ENCODE data around the gene RRH.
"Not testable (repeated sequence)": the region's sequence is repeated elsewhere in the genome, so short reads cannot be mapped to it uniquely, and the experiment has no call there.

The RRH gene, protein sequence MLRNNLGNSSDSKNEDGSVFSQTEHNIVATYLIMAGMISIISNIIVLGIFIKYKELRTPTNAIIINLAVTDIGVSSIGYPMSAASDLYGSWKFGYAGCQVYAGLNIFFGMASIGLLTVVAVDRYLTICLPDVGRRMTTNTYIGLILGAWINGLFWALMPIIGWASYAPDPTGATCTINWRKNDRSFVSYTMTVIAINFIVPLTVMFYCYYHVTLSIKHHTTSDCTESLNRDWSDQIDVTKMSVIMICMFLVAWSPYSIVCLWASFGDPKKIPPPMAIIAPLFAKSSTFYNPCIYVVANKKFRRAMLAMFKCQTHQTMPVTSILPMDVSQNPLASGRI

GRCh38 chr4:109827672-109828071, at the start of gene RRH:
RRH (plus strand) TSS chr4:109827972; CDS start chr4:109828028, 56 bp downstream.
- DNase-seq (ENCODE audit: low read depth), result no peak

DNA sequence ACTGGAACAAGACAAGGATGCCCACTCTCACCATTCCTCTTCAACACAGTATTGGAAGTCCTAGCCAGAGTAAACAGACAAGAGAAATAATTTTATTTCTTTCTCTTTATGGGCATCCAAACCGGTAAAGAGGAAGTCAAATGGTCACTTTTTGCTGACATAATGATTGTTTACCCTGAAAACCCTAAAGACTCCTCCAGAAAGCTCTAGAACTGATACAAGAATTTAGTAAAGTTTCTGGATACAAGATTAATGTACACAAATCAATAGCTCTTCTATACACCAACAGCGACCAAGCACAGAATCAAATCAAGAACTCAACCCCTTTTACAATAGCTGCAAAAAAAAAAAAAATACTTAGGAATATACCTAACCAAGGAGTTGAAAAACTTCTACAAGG, 45.7 kb upstream of the RRH start:
- not testable (repeated sequence) for DNase-seq (ENCODE audit: low read depth)

DNA sequence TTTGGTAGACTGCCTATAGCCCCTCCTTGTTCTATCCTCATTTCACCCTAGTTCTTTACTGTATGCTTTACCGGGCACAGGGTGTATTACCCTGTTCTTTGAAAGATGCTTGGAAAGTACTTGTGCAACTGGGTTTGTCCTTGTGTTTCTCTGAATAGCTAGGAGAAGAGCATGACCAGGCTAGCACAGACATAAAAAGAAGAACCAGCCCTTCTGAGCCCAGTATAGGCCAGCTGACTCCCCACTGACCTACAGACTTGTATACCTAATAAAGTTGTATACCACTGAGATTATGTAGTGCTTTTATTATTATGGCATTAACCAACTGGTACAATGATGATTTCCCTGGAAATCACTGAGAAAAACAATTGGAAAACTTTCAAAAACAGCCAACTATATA, 40.9 kb upstream of the RRH start:
- no peak for DNase-seq (ENCODE audit: low read depth)

DNA sequence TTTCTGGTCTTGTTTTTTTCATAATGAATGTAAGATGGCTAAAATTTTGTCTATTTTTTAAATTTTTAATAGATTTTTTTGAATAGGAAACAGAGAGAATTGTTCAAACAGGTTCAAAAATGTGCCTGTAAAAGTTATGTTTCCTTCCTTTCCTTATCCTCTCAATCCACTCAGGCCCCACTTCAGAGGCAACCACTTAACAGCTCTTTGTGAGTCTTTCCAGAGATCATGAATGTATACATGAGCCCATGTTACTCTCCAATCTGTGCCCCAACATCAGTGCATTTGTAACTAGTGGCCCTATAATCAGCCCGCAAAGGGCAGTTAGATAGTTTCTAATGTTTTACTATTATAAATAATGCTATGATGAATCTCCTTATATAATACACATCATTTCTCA, 40.0 kb upstream of the RRH start:
- DNase-seq (ENCODE audit: low read depth), result no peak

DNA sequence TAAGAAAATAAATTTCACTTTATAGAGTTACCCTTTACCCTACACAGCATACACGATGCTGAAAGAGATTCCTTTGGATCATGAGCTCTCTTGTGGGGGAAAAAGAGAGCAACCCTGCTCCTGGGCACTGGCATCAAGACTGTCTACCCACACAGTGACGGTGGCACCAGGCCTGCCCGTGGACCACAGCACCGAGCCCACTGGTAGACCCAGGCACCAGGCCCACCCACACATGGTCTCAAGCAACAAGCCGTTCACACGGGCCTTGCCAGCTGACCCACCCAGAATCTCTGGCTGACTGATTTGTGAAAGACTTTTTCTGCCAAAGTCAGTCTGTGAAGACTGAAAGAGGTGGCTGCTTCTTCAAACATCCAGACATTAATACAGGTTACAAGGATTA, 32.7 kb upstream of the RRH start:
- no peak for DNase-seq (ENCODE audit: low read depth)

DNA sequence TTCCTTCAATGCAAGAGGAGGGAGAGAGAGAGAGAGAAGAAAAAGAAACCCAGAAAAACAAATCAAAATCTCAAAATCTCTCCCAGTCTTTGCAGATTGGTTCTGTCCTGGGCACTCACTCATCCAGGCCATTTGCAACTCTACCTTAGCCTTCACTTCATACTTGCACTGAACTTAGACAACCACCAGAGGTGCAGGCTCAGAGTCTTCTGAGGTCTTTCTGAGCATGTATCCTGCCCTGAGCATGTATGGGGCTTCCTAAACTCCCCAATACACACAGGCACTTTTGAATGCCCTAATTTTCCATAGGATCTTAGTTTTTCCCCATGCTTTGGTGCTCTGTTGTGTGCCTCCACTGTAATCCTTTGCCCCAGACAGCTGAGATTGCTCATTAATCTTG, 28.9 kb upstream of the RRH start:
- no peak for DNase-seq (ENCODE audit: low read depth)

GRCh38 chr4:109801099-109801789, 26.5 kb upstream of the RRH start:
- peak; percentile 10 for DNase-seq (ENCODE audit: low read depth)

- DNase-seq (ENCODE audit: low read depth), result peak; percentile 88
Measured at GRCh38 chr4:109801895-109802319, 25.9 kb upstream of the RRH start, which contains the start of gene CFI. CFI (minus strand) TSS chr4:109801999; CDS start chr4:109801971, 28 bp downstream.

- peak; percentile 59 for DNase-seq (ENCODE audit: low read depth)
Measured at GRCh38 chr4:109803924-109804571, 23.7 kb upstream of the RRH start.

GRCh38 chr4:109809655-109810054, 18.1 kb upstream of the RRH start:
- DNase-seq (ENCODE audit: low read depth), result no peak

DNA sequence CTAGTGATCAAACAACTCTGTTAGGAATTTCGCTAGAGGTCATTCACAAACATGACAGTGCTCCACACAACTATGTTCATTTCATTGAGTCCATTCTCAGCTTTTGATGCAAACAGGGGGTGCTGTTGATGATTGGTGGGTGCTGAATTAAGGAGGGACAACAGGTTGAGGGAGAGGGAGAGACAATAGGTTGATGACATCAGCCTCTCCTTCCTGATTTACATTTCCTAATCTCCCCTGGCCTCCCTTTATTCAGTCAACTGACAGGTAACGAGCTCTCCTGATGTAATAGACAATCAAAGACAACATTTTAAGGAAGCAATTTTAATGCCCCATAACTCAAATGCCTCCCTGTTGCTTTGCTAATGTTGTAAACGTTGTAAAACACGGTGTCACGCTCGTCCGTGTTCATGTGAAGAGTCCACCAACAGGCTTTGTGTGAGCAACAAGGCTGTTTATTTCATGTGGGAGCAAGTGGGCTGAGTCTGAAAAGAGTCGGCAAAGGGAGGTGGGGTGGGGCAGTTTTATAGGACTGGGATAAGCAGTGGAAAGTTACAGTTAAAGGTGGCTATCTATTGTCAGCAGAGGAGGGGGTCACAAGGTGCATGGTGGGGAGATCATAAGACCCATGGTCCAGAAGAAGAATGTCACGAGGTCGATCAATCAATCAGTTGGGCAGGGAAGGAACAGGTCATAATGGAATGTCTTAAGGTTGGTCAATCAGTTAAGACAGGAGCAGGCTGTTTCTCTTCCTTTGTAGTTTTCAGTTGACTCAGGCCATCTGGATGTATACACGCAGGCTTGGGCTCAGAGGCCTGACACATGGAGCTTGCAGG, 17.0 kb upstream of the RRH start:
- no peak for DNase-seq (ENCODE audit: low read depth)

- peak; percentile 13 for DNase-seq (ENCODE audit: low read depth)
Measured at GRCh38 chr4:109811707-109812106, 16.1 kb upstream of the RRH start.

DNA sequence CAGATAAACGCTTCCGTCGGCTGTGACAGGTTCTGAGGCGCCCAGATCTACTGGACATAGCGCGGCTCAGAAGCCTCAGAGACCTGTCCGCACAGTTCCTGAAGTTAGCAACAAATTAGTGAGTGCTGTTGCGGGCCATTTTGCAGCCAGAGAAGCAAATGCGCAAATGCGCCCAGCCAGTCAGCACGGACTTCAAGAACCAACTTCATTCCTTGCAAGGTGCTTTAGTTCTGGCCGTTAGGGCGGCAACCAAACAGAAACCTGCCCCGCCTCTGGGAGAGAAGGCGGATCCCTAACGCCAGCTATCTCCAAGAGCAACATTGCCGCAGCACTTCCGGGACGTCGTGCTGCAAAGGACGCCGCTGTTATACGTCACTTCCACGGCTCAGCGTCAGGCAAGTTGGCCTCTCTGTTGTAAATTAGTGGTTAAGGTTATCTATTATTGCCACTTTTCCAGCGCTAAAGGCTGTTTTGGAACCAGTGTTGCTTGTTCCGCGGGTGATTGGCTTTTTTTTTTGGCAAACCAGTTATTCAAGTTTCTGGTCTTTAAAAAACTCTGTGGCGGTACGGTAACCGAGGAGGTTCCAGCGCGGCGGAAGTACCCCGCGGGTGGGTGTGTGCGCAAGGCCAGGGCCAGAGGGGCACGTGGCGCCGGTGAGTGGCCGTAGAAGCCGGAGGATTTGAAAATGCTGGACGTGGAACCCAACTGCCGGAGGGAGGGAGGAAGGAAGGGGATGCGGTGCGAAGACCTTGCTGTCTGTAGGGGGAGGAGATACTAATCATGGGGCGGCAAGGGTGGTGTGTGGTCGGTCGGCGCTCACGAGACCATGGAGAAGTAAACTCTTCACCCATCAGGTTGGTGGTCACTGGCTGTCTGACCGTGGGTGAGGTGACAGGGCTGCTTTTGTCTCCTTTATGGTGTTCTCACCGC, 12.4 kb upstream of the RRH start, which contains the start of gene GAR1:
Gene GAR1 (plus strand): TSS at position 612 of the 931 bp plus-strand sequence. CDS start 403 bp downstream, outside the sequence.
- DNase-seq (ENCODE audit: low read depth), result peak; percentile 95

GRCh38 chr4:109816082-109816442, 11.7 kb upstream of the RRH start:
- no peak for DNase-seq (ENCODE audit: low read depth)

GRCh38 chr4:109816894-109817293, 10.9 kb upstream of the RRH start:
- no peak for DNase-seq (ENCODE audit: low read depth)

- no peak for DNase-seq (ENCODE audit: low read depth)
Measured at GRCh38 chr4:109818268-109818667, 9.5 kb upstream of the RRH start.

- DNase-seq (ENCODE audit: low read depth), result no peak
Measured at GRCh38 chr4:109820563-109820962, 7.2 kb upstream of the RRH start.

DNA sequence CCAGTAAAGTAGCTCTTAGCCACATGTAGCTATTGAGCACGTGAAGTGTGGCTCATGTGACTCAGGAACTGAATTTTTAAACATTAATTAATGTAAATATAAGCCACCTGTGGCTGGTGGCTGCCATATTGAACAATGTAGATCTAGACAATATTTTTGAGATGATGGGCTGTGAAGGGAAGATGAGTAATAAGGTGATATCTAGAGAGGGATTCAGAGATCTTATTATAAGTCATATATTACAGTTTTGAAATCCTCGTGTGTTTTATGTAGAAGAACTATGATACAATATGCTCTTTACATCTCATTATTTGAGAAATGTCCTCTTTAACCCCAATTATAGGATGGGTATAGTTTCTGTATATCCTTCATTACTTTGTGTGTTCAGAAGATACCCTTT, 6.6 kb upstream of the RRH start:
- no peak for DNase-seq (ENCODE audit: low read depth)

DNA sequence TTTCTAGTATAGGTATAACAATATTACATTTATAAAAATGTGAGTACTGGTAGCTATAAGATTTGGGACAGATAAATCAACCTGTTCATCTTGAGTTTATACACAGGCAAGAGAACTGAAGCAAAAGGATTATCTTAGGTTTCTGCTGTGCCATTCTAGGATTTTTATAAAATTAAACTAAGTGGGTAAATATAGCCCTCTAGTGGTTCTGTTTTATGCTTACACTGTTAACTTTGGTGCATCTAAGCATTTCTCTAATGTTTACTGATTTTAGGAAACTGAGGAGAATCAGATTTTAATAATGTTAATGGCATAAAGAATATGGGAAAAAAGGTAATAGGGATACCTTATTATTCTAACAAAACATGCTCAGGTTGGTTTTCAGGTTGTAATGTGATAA, 1.1 kb upstream of the RRH start:
- DNase-seq (ENCODE audit: low read depth), result peak; percentile 31

GRCh38 chr4:109833756-109834155, 6.0 kb downstream of the RRH start:
- no peak for DNase-seq (ENCODE audit: low read depth)

GRCh38 chr4:109836985-109837384, 9.2 kb downstream of the RRH start:
- DNase-seq (ENCODE audit: low read depth), result no peak
